OCI-LY1 (cell line): Measurements from ENCODE around the gene L1CAM.

Experiments
- H2AFZ ChIP-seq: fragments of 200-600 bp; sonication (generic), shearing (Covaris generic); 2 replicates; pipeline ENCODE4 v1.6.0; 2014; ENCODE audit warnings: antibody characterized with exemption, mild to moderate bottlenecking, low read length
- H3F3A ChIP-seq: fragments of 200-600 bp; sonication (generic), shearing (Covaris generic); 2 replicates; pipeline ENCODE4 v1.6.0; 2014; ENCODE audit warnings: mild to moderate bottlenecking, antibody characterized with exemption, low read length, moderate library complexity; ENCODE audit not compliant: insufficient read depth
- H3K27ac ChIP-seq: fragments of 200-600 bp; sonication (generic); 2 replicates; pipeline ENCODE4 v1.5.1; 2014; ENCODE audit warnings: low read length, mixed run types, mild to moderate bottlenecking, low read depth; ENCODE audit not compliant: poor library complexity, severe bottlenecking
- H3K27me3 ChIP-seq: fragments of 200-600 bp; sonication (generic); 2 replicates; pipeline ENCODE4 v1.6.0; 2014; ENCODE audit warnings: antibody characterized with exemption, mild to moderate bottlenecking, low read length, moderate library complexity; ENCODE audit not compliant: insufficient read depth
- H3K36me3 ChIP-seq: fragments of 200-600 bp; sonication (generic); 2 replicates; pipeline ENCODE4 v1.6.1; 2014; ENCODE audit warnings: mild to moderate bottlenecking, antibody characterized with exemption, low read length, moderate library complexity, mixed read lengths; ENCODE audit not compliant: insufficient read depth
- H3K4me1 ChIP-seq: fragments of 200-600 bp; sonication (generic); 2 replicates; pipeline ENCODE4 v1.5.1; 2014; ENCODE audit warnings: mild to moderate bottlenecking, low read length, moderate library complexity; ENCODE audit not compliant: insufficient read depth, severe bottlenecking
- H3K4me2 ChIP-seq: fragments of 200-600 bp; sonication (generic), shearing (Covaris generic); 2 replicates; pipeline ENCODE4 v1.6.1; 2014; ENCODE audit warnings: low read length
- H3K4me3 ChIP-seq: fragments of 200-600 bp; sonication (generic); 2 replicates; pipeline ENCODE4 v1.5.1; 2014; ENCODE audit warnings: low read length, low read depth, mild to moderate bottlenecking, mixed read lengths; ENCODE audit not compliant: poor library complexity, severe bottlenecking
- H3K79me2 ChIP-seq: fragments of 200-600 bp; shearing (Covaris generic); 2 replicates; pipeline ENCODE4 v1.6.1; 2016; ENCODE audit warnings: mixed run types, low read length, mixed read lengths; ENCODE audit not compliant: insufficient read depth
- H3K9ac ChIP-seq: fragments of 200-600 bp; sonication (generic), shearing (Covaris generic); 2 replicates; pipeline ENCODE4 v1.6.1; 2014; ENCODE audit warnings: mild to moderate bottlenecking, low read length, mixed read lengths
- H3K9me2 ChIP-seq: fragments of 200-600 bp; sonication (generic), shearing (Covaris generic); 2 replicates; pipeline ENCODE4 v1.6.1; 2014; ENCODE audit warnings: low read depth, mild to moderate bottlenecking, low read length, mixed read lengths
- H3K9me3 ChIP-seq: fragments of 200-600 bp; shearing (Covaris generic); 2 replicates; pipeline ENCODE4 v1.6.1; 2014; ENCODE audit warnings: low read length, mixed read lengths
- H4K20me1 ChIP-seq: fragments of 200-600 bp; sonication (generic), shearing (Covaris generic); 2 replicates; pipeline ENCODE4 v1.6.0; 2016; ENCODE audit warnings: mild to moderate bottlenecking, low read length; ENCODE audit not compliant: insufficient read depth
- EZH2 ChIP-seq: fragments of 200-600 bp; sonication (generic), shearing (Covaris generic); IDR thresholded peaks from 2 replicates; pipeline ENCODE4 v1.8.0; 2017; ENCODE audit warnings: borderline replicate concordance, mixed run types, mild to moderate bottlenecking, antibody characterized with exemption, low read length, moderate library complexity, mixed read lengths
- TF ChIP-seq, protein P1 (sequence below): fragments of 200-600 bp; sonication (generic), shearing (Covaris generic); IDR thresholded peaks from 2 replicates; pipeline ENCODE4 v1.5.1; 2017; ENCODE audit warnings: mild to moderate bottlenecking, antibody characterized with exemption, low read length, moderate library complexity, mixed read lengths

Gene L1CAM

GRCh38 chrX:153871946-153872878, 13.8 kb downstream of the L1CAM start:
- H4K20me1 ChIP-seq, result no peaks in the 10 kb centered on the region
- no peak overlapping the region for H3K4me2 ChIP-seq
- no peak overlapping the region for H3K27ac ChIP-seq
- H3K4me1 ChIP-seq, result no peaks in the 10 kb centered on the region
- H2AFZ ChIP-seq, result no peak overlapping the region
- H3K9ac ChIP-seq, result no peak overlapping the region
- no peak overlapping the region for H3K4me3 ChIP-seq
- no peaks in the 10 kb centered on the region for H3K9me2 ChIP-seq
- no peaks in the 10 kb centered on the region for H3F3A ChIP-seq
- H3K9me3 ChIP-seq, result no peaks in the 10 kb centered on the region
- H3K27me3 ChIP-seq, result no peaks in the 10 kb centered on the region
- H3K79me2 ChIP-seq, result no peaks in the 10 kb centered on the region
- TF ChIP-seq EZH2, result no peak
- TF ChIP-seq, protein P1, sequence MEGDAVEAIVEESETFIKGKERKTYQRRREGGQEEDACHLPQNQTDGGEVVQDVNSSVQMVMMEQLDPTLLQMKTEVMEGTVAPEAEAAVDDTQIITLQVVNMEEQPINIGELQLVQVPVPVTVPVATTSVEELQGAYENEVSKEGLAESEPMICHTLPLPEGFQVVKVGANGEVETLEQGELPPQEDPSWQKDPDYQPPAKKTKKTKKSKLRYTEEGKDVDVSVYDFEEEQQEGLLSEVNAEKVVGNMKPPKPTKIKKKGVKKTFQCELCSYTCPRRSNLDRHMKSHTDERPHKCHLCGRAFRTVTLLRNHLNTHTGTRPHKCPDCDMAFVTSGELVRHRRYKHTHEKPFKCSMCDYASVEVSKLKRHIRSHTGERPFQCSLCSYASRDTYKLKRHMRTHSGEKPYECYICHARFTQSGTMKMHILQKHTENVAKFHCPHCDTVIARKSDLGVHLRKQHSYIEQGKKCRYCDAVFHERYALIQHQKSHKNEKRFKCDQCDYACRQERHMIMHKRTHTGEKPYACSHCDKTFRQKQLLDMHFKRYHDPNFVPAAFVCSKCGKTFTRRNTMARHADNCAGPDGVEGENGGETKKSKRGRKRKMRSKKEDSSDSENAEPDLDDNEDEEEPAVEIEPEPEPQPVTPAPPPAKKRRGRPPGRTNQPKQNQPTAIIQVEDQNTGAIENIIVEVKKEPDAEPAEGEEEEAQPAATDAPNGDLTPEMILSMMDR, result no peak
- H3K36me3 ChIP-seq, result no peaks in the 10 kb centered on the region

GRCh38 chrX:153871451-153871850, 14.5 kb downstream of the L1CAM start:
- H3K9me3 ChIP-seq, result no peaks in the 10 kb centered on the region

GRCh38 chrX:153870791-153871360, 15.1 kb downstream of the L1CAM start:
- H3F3A ChIP-seq, result no peaks in the 10 kb centered on the region
- H3K27ac ChIP-seq, result no peak overlapping the region
- no peaks in the 10 kb centered on the region for H3K27me3 ChIP-seq
- no peaks in the 10 kb centered on the region for H3K9me3 ChIP-seq
- H2AFZ ChIP-seq, result no peak overlapping the region
- no peaks in the 10 kb centered on the region for H4K20me1 ChIP-seq
- H3K4me3 ChIP-seq, result no peak overlapping the region
- H3K4me1 ChIP-seq, result no peaks in the 10 kb centered on the region
- no peaks in the 10 kb centered on the region for H3K36me3 ChIP-seq
- no peak for TF ChIP-seq EZH2
- TF ChIP-seq, protein P1, result no peak
- H3K4me2 ChIP-seq, result no peak overlapping the region
- no peaks in the 10 kb centered on the region for H3K79me2 ChIP-seq
- H3K9me2 ChIP-seq, result no peaks in the 10 kb centered on the region
- H3K9ac ChIP-seq, result no peak overlapping the region

More at GRCh38 chrX:153871451-153871850, 14.5 kb downstream of the L1CAM start:
- Histone ChIP-seq H3K4me2 (no peak overlapping the region), H3K27me3 (no peaks in the 10 kb centered on the region), H3K9ac (no peak overlapping the region), H3K36me3 (no peaks in the 10 kb centered on the region), H3K27ac (no peak overlapping the region), H3F3A (no peaks in the 10 kb centered on the region), H3K9me2 (no peaks in the 10 kb centered on the region), H3K4me1 (no peaks in the 10 kb centered on the region), H2AFZ (no peak overlapping the region), H4K20me1 (no peaks in the 10 kb centered on the region), H3K4me3 (no peak overlapping the region), H3K79me2 (no peaks in the 10 kb centered on the region)
- TF ChIP-seq, protein P1, result no peak
- no peak for TF ChIP-seq EZH2
